Fibroblast of skin of abdomen (primary cell): ENCODE measurements around the gene TAS2R60. TPM values are rescaled to one million over a fixed set of nuclear protein-coding genes. Genes with fewer than 3 reads are reported as not detected.
"Not testable (repeated sequence)": the region's sequence is repeated elsewhere in the genome, so short reads cannot be mapped to it uniquely, and the experiment has no call there.

Experiments used
- DNase-seq: peaks from one replicate; pipeline ENCODE4 v3.0.0-alpha.2; 2013
- polyA plus RNA-seq, 2 experiments: library from polyadenylated mRNA; unstranded; fragments of 120-200 nt; gene quantifications; one replicate each; pipeline ENCODE4 v1.2.1, GENCODE V29; 2013; ENCODE audit not compliant: insufficient read length in 2 of 2

Gene TAS2R60
- not detected for polyA plus RNA-seq (2013, experiment 1 of 2; ENCODE audit: insufficient read length)
- polyA plus RNA-seq (2013, experiment 2 of 2; ENCODE audit: insufficient read length), result not detected

- DNase-seq, result no peak
Observed at GRCh38 chr7:143443153-143443552, at the start of gene TAS2R60. Gene TAS2R60, plus strand, starts transcription at chr7:143443453. Its CDS starts 0 bp downstream, at chr7:143443453.

GRCh38 chr7:143394068-143394467 is 49.2 kb upstream of the TAS2R60 start:
- no peak for DNase-seq

- DNase-seq, result no peak
Observed at GRCh38 chr7:143394777-143395176, 48.5 kb upstream of the TAS2R60 start.

- DNase-seq, result no peak
Observed at GRCh38 chr7:143395187-143396149, 47.8 kb upstream of the TAS2R60 start.

DNA sequence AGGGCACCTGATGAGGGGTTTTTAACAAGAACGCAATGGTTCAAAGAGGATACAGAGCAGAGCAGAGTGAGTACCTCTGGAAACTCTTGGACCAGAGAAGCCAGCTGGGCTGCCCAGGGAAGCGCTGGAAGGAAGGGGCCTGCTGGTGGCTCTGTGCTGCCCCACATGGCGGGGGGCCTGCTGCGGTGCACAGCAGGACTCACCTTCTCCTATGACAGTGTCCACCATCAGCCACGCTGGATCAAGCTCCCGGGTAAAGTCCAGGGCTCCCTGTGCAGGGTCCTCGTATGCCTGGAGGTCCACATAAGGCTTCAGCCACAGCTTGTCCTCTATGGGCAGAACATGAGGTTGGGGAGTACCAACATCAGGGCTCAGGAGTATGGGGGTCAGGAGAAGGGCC is 47.1 kb upstream of the TAS2R60 start:
- no peak for DNase-seq

- DNase-seq, result no peak
Observed at GRCh38 chr7:143396625-143397556, 46.4 kb upstream of the TAS2R60 start.

GRCh38 chr7:143397710-143398530 is 45.3 kb upstream of the TAS2R60 start:
- no peak for DNase-seq

GRCh38 chr7:143398616-143399015 is 44.6 kb upstream of the TAS2R60 start:
- no peak for DNase-seq

- DNase-seq, result no peak
Observed at GRCh38 chr7:143399151-143399550, 44.1 kb upstream of the TAS2R60 start.

- no peak for DNase-seq
Observed at GRCh38 chr7:143399642-143400041, 43.6 kb upstream of the TAS2R60 start.

- no peak for DNase-seq
Observed at GRCh38 chr7:143401265-143401664, 42.0 kb upstream of the TAS2R60 start.

- not testable (repeated sequence) for DNase-seq
Observed at GRCh38 chr7:143402233-143402632, 41.0 kb upstream of the TAS2R60 start.

DNA sequence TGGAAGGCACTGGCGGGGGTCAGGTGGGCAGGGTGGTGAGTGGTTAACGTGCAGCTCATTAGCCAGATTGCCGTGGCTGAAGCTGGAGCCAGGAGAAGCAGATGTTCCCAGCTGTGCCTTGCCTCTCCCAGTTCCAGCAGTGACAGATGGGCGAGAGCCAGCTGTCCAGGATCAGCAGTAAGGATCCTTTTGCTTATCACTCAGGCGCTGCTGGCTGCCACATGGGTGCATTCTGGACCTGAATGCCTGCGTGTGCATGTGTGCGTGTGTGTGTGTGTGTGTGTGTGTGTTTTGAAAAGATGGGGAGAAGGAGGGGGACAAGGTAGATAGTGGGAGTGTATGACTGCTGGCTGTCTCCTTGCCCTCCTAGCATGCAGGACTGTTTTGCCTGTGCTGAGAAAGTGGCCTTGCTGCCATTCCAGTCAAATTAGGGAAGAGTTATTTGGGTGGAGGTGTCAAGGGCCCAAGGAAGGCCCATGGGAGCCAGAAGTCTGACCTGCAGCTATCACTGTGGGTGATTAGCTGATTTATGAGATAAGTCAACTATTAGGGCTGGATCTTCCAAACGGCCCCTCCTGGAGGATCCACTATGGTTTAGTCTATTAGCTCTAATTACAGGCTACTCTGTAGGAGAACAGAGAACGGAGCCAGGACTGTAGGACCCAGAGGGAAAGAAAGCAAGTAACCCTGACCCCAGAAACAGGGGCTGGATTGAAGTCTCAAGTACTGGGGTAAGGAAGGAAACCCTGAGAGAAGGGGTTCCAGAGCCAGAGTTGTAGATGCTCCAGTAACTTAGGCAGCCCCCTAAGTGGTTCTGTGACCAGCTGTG is 37.9 kb upstream of the TAS2R60 start:
- DNase-seq, result no peak

- DNase-seq, result no peak
Observed at GRCh38 chr7:143406002-143406357, 37.3 kb upstream of the TAS2R60 start.

- DNase-seq, result no peak
Observed at GRCh38 chr7:143407287-143408251, 35.7 kb upstream of the TAS2R60 start.

GRCh38 chr7:143408252-143408685 is 35.0 kb upstream of the TAS2R60 start:
- DNase-seq, result no peak

GRCh38 chr7:143408686-143409561 is 34.3 kb upstream of the TAS2R60 start, which contains the start of gene EPHA1:
Gene EPHA1, minus strand, starts transcription at chr7:143408856. Its CDS starts 51 bp downstream, at chr7:143408805.
- DNase-seq, result no peak

GRCh38 chr7:143410521-143411004 is 32.7 kb upstream of the TAS2R60 start:
- DNase-seq, result peak; percentile 52
